GM19043 (cell line): ENCODE results near the gene SLC22A5.
"Not testable (repeated sequence)": the region's sequence is repeated elsewhere in the genome, so short reads cannot be mapped to it uniquely, and the experiment has no call there.

Experiments used
- ATAC-seq: cut with Tn5 transposase; IDR thresholded peaks from one replicate; pipeline ENCODE4 v1.9.1; 2021; ENCODE audit warnings: low read depth; ENCODE audit not compliant: unreplicated experiment

SLC22A5 gene

GRCh38 chr5:132425009-132425937 lies 55.8 kb downstream of the SLC22A5 start:
- peak; percentile 36 for ATAC-seq

DNA sequence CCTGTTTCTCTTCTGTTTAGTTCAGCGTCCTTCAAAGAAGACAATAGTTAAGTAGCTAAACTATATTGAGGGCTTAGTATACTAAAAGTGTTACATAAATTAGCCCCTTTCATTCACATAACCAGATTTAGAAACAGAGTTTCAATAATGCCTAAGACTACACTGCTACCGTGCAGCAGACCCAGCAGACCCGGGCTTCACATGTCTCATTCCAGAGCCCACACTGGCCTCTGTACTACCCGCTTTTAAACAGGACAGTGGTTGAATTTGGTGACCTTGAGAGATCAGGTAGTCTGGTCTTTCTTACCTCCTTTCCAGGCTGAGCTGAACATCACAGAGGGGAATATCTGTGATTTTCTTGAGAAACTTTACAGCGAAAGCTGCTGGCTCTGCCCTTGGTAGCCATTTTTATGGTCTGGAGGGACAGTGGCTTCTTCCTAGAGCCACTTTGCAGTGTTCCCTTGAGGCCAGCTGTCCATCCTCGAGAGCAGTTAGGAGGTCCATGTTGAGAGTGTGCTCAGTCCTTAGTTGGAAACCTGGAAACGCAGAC lies 56.5 kb downstream of the SLC22A5 start:
- no peak for ATAC-seq

GRCh38 chr5:132426525-132427138 lies 57.1 kb downstream of the SLC22A5 start:
- peak; percentile 36 for ATAC-seq

DNA sequence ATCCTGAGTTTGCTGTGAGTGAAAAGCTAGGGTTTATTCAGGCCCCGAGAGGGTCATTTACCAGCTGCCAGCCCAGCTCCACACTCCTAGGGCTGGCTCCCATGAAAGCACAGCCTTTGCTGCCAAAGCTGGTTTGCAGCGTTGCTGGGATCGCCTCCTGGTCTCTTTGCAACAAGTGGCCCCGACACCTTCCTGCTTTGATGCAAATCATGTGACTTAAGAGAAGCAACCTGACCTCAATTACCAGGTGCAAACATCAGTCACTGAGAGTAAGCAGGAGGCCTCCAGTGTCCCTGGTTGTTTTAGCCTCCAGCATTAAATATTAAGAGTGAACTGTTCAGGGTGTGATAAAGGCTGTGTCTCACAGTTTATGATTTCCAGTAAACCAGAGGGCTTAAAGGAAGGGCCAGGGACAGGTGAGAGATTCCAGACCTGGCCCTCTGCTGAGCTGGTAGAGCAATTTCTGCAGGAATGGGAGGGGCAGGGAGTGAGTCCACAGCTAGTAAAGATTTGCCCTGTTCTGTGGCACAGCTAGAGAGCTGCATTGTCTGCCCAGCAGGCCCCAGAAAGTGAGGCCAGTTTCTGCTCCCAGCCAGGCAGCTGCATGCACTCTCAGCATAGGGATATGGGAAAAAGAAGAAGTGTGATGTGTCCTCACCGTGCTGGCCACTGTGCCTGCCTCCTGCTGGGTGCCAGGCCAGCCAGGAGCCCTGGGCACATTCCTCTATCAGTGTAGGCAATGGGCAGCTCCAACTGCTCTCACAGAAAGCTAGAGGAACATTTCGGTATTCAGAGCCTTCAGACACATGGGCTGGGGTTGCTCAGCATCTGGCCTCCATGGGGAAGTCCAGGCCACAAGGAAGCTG lies 58.0 kb downstream of the SLC22A5 start:
- ATAC-seq = no peak

GRCh38 chr5:132428147-132428482 lies 58.6 kb downstream of the SLC22A5 start:
- no peak for ATAC-seq

GRCh38 chr5:132428484-132429462 lies 59.3 kb downstream of the SLC22A5 start:
- no peak for ATAC-seq

DNA sequence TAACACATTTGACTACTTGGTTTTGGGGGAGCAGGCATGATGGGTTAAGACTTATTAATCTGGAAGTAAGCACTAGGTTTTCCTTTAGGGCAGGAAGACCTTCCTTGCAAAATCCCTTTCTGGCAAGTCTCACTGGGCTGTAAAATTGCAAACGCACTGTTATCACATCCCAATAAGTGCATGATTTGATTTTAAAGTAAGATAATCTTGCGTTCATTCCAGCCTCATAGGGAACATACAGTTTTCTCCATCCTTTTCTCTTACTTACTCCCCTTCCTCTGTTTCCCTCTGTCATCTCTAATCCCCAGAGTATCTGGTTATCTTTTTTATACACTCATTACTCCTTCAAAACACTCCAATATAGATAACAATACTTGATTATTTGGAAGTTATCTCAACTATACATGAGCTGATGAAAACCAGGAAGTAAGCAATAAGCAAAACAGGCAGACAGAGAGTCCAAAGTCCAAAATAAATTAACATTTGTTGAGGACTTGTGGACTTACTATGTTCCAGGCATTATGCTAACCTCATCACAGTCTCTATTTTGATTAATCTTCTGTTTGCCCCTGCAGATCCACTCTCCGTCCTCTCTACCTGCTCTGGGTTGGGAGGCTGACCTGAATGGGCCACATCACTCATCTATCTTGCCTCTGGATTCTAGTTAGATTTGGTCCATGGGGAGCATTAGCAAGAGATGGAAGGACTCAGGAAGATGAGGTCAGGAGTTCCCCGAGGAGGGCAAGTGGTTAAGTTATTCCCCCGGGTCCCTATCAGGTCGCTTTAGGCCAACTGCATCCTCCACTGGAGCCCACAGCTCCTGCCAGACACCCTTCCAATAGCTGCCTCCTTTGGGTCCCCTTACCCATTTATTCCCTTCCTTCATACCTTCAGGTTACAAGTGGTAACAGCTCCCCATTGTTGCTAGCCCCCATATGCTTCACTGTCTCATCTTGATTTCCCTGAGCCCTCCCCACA lies 60.2 kb downstream of the SLC22A5 start:
- no peak for ATAC-seq

DNA sequence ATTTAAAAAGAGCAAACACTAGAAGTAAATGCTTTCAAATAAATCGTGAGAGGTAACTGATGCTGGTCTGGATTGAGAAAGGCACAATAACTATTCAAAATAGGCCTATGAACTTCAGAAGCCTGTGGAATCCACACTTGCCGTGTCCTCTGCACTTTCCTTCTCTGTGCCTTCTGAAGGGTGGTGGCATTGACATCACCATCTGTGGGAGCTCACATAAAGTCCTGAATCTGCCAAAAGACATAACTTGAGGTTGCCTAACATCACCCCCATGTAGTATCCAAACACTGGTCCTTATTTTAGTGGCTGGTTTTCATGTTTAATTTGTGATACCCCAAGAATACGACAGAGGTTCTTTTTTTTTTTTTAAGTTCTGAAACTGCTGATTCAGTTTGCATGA lies 61.2 kb downstream of the SLC22A5 start:
- no peak for ATAC-seq

GRCh38 chr5:132431632-132432031 lies 62.1 kb downstream of the SLC22A5 start:
- ATAC-seq = no peak

DNA sequence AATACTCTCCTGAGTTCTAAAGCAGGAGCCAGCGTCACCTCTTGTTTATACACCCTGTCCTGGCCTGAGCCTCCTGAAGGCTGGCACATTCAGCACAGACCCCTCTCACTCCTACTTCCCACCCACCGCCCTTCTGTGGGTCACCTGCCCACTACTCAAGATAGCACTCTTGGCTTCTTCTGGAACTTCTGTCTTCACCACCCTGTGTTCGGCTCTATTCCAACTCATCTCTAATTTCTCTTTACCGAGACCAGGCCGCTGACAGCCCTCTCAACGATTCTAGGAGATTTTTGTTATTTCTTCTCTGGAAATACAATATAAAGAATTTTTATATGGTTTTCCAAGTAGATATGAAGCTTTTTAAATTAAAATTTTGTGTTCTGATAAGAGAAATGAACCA lies 63.6 kb downstream of the SLC22A5 start:
- ATAC-seq = no peak

- no peak for ATAC-seq
Observed at GRCh38 chr5:132434416-132435286, 65.1 kb downstream of the SLC22A5 start.

- no peak for ATAC-seq
Observed at GRCh38 chr5:132435447-132435846, 65.9 kb downstream of the SLC22A5 start.

DNA sequence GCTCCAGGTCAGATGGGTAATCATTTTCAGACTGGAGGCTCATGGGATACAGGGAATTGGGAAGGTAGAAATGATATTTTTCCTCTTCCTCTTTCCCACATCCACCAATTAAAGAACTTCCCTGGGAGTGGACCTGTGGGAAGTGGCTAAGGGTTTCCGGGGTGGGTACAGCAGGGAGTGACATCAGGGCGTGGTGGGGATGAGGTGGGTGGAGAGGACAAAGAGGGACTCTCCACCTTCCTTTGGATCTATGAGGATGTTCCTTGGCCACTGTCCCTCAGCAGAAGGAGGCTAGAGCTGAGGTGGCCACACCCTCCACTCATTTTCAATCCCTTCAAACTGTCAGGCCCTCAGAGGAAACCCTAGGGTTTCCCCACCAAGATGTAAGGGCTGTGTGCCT lies 66.4 kb downstream of the SLC22A5 start:
- ATAC-seq = no peak

- no peak for ATAC-seq
Observed at GRCh38 chr5:132436936-132437335, 67.4 kb downstream of the SLC22A5 start.

DNA sequence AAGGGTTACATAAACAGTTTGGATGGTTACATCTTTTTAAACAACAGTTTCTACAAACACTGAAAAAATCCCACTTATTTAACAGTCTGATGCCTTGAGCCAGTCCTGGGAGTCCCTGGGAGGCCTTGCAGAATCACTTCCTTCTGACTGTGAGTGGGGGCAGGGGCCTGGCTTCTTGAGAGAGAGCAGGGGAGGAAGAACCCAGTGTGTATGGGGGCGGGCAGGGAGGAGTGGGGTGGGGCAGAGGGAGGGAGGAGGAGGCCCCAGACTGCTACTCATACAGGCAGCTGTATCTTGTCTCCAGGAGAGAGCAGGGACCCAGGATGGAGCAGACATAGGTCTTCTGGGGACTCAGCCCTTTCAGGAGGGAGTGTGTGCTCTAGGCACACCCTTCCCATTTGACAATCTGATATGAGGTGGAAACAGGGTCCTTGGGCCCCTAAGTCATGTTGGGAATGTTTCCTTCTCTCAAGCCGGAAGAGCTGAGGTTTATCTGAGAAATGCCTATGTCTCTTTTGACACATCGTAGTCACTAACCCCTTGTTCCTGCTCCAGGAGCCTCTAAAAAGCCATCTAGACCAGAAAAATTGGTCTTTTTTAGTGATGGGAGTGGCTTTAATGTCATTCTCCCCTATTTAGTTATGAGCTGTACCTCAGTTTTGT lies 68.2 kb downstream of the SLC22A5 start:
- peak; percentile 93 for ATAC-seq

DNA sequence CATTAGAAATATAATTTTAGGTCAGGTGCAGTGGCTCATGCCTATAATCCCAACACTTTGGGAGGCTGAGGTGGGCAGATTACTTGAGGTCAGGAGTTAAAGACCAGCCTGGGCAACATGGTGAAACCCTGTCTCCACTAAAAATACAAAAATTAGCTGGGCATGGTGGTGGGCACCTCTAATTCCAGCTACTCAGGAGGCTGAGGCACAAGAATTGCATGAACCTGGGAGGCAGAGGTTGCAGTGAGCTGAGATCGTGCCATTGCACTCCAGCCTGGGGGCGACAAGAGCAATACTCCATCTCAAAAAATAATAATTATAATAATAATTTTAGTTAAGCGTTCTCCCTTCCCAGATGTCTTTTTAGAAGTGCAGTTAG lies 68.7 kb downstream of the SLC22A5 start:
- not testable (repeated sequence) for ATAC-seq

GRCh38 chr5:132438917-132439316 lies 69.4 kb downstream of the SLC22A5 start:
- no peak for ATAC-seq
